Measurements from ENCODE around the gene EN1.

The EN1 gene

DNA sequence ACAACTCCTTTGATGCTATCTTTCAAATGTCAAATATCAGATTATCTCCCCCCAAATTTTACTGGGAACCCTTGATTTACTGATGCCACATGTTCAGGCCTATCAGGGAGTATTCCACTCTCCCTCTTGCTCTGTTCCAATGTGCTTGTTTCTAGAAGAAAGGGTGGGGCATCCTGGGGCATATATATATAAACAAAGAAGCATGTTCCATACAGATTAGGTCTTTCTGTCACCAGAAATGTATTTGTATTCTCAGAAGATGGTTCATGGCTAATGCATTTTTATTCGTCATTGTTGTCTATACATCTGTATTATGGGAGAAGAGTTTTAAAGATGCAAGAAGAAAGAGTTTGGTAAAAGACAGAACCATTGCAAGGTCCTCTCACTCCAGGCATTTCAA is 24.9 kb downstream of the EN1 start:
- DNase-seq (ENCODE audit: low read depth in 2 of 2): no peak

DNA sequence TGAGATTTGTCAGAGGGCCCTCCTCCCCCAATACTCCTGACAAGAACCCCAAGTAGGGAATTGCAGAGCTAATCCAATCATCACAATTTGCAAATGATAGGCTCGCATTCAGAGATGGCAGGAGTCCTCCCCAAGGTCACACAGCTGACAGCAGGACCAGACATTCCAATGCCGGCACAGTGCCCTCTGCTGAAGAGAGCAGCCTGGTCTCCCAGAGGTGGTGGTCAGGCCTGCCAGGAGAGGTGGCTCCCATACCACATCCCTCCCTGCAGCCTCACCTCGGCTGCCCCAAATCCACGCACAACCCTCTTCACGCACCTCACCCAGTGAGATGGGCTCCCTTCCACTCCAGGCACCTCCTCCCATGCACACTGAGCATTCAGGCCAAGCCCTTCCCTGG is 25.4 kb downstream of the EN1 start:
- no peak for DNase-seq (ENCODE audit: low read depth in 2 of 2)

DNA sequence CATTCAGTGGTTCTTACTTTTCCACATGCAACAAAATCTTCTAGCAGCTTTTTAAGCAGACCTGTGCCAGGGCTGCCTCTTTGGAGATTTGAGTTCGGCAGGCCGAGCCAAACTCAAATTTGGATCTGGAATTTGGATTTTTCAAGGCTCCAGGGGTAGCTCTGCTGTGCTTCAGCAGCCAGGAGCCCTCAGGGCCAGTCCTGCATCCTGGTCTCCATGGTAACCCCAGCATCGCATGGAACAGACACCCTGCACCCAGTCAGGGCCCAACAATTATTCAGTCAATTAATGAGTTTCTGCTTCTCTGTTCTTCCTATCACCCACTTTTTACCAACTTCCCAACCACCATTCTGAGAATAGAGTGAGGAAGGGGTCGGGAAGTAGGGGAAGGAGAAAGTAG is 30.0 kb downstream of the EN1 start:
- DNase-seq (ENCODE audit: low read depth in 2 of 2): no peak

DNA sequence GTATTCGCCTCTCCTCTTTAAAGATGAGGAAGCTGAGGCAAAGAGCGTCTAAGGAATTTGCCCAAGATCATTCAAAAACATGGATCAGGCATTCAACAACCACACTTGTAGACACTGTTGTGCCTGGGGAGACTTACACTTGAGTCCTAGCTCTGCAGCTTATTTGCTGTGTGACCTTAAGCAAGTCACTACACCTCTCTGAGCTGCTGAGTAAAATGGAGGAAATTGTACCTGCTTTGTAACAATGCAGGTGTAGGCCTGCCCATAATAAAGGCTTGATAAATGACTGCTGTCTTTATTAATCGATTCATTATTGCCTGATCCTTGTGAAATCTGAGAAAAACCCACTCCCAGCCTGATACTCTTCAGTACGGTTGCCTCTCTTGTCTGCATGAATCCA is 30.8 kb downstream of the EN1 start:
- no peak for DNase-seq (ENCODE audit: low read depth in 2 of 2)

DNA sequence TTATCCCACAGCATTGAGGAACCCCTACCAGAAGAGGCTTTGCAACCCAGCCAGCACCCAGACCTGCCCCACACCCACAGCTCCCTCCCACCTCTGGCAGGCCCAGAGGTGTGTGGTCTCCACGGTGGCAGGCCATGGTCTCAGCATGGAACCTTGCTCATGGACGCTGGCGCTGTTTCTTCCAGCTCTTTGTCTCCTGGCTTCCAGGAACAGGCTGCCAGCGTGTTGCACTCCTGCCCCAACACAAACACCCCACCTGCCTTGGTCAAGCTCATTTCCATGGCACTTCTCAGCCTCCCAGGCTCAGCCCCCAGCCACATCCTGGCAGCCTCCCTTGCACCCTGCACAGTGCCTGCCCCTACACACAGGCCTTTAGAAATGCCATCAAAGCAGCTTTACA is 31.7 kb downstream of the EN1 start:
- no peak for DNase-seq (ENCODE audit: low read depth in 2 of 2)

DNA sequence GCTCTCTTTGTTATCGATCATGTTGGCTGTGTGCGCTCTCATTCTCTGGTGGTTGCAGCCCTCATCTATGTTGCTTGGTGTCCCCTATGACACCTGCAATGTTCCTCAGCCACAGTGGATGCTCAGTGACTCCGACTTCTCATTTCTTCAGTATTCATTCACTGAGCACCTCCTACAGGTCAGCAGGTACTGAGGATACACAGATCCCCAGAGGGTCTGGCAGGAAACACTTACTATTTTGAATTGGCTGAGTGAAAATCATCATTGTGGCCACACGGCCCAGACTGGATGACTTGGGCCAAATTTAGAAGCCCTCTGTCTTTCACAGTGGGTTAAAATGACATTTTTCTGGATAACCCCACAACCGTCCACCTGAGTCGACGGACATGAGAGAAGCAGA is 32.1 kb downstream of the EN1 start:
- DNase-seq (ENCODE audit: low read depth in 2 of 2): no peak

DNA sequence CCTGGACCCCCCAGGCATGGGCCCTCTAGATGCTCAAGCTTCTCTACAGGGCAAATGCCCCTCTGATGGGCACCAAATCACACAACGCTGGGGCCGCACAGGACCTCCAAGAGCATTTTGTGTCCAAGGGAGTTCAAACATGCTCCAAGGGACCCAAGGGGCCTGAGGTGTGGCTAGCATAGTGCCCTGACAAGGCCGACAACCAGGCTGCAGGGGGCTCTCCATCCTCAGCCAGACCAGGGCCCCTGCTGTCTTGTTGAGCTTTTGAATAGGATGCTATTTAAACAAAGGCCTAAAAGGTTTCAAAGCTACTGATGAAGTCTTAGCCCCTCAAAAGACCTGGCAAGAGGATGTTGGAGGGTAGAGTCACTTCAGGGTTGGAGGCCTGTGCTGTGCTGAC is 33.1 kb downstream of the EN1 start:
- DNase-seq (ENCODE audit: low read depth in 2 of 2): no peak

DNA sequence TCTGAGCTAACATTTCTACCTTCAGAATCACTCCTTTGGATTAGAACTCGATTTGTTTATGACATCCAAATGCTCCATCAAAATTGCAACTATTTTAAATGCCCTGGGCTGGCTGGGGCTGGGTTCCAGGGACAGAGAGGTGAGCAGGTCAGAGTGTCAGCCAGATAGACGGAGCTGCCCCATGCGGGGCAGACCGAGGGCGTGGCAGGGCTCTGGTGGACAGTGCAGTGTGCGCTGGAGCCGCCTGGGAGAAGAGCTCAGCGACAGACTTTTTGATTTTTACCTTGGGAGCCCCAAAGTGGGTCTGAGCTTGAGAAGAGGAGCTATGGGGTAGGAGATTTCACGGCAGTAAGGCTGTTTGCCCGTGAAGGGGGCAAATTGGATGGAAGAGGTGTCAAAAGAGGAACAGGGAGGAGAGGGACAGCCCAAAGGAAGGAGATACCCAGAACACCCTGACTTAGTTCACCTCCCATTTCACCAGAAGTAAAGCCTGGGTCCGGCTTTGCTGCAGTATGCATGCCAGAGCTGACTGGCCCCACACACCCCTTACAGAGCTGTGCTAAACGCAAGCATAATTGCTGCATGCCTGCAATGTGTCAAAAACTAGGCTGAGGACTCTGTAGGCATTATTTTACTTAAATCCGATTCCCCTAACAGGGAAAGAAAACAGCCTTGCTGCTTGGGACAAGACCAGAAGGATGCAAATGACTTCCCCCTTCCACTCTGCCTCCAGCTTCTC is 33.7 kb downstream of the EN1 start:
- no peak for DNase-seq (ENCODE audit: low read depth in 2 of 2)

DNA sequence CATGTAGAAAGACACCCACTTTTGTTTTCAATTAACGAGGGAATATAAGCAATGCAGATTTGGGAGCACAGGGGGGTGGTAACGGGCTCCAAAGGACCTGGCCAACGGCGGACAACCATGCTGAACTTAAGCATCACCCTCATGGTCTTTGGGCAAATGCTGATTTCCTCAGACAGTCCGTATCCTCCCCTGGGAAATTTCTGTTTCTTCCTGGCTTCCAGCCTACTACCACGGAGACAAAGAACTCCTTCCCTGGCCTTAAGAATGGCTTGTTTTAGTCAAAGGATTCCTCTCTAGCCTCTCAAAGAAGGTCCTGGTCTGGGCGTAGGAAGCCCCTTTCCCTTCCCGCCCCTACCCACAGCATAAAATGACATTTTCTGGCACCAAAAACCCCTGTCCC is 34.3 kb downstream of the EN1 start:
- DNase-seq (ENCODE audit: low read depth in 2 of 2): no peak

DNA sequence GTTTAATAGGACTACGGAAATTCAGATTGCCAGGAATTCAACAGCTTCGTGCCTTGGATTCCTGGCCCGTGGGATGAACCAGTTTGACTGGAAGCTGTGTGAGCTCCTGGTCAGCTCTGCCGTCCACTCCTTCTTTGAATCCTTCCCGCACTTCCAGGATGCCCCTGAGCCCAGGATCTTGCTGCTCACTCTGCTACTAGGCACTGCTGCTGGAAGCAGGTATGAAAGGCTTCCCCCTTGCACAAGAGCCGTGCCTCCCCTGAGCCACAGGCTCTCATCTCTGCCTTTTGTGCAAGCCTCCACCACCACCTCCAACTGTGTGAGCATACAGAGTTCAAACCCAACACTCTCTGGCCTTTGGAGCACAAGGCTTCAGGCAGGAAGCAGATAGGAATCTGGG is 34.9 kb downstream of the EN1 start:
- DNase-seq (ENCODE audit: low read depth in 2 of 2): no peak

DNA sequence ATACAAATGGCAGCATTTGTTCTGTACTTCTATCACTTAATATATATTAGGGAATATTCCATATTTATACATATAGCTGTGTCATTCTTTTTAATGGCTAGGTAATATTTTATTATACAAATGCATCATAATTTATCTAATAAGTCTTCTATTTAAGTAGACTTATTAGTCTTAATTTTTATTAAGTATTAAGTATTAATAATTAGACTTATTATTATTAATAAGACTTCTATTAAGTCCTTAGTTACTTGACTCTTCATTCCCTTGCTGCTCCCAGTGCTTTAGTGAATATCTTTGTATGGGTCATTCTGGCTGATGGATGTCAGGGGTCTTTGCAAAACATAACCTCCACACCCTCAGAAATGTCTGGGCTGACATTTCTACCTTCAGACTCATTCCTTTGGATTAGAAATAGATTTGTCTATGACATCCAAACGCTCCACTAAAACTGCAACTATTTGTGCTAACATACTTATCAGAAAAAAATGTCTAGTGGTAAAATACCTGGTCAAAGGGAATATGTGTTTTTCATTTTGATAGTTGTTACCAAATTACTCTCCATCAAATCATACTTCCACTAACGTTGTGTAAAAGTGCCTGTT is 35.8 kb downstream of the EN1 start:
- DNase-seq (ENCODE audit: low read depth in 2 of 2): no peak

DNA sequence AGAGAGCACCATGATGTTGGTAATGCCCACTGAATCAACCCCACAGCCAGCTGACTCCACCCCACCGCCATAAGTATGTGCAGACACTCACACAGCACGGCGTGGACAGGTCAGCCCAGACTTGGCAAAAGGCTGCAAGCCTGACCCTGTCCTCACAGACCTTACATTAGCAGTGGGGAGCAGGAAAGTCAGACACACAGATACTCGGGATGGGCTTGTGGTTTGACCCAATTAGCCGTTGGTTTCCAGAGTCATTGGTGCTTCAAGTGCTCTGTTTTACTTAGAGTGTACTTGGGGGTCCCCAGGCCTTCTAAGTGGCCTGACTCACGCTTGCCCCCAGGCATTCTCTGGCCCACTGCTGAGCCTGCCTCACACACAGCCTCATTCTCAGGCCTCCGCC is 36.7 kb downstream of the EN1 start:
- DNase-seq (ENCODE audit: low read depth in 2 of 2): no peak

DNA sequence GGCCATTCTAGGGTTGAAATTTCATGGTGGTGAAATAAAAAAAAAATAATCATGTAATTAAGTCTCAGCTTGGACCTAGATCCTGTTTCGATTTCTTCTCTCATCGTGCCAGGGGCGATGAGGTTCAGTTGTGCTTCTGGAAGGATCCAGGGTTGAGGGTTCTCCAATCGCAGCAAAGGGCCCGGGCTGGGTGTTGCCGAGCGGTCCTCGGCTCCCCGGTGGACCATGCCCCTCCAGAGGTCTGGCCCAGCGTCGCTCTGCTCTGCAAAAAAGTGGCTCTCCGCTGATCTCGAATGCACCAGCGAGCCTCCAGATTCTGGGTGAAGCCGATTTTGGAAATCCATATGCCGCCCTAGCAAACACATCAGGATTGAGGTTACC is 39.0 kb downstream of the EN1 start:
- no peak for DNase-seq (ENCODE audit: low read depth in 2 of 2)

DNA sequence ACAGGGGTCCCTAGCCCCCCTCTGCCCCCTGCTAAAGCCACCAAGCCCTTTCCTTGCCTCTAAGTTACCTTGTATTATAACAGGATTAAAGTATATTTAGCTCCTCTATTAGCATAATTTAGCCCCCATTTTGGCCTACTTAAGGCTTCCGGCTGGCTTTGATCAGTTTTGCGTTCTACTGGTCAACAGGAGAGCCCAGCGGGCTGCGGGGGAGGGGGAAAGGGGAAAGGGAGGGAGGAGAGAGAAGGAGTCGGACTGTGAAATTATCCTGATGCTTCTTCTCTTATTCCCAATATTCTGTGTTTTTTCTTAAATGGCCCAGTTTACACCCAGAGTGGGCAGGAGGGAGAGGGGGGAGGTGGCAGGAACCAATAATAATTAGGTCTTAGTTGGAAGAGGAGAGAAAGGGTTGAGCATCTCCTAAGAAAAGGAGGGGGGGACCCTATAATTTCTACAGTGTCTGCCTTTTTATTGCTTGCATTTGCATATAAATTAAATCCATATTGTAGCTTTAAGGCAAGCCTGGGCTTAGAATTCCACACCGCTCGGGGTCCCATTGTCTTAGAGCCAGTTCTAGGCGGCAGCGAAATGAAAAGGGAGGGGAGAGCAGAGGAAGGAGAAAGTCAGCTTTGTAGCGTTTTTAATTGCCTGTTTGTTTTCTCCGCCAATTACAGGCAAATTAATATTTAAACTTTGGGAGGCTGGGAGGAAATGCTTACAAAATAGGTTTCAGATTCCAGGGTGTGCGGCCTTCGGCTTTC is 39.6 kb downstream of the EN1 start:
- no peak for DNase-seq (ENCODE audit: low read depth in 2 of 2)

DNA sequence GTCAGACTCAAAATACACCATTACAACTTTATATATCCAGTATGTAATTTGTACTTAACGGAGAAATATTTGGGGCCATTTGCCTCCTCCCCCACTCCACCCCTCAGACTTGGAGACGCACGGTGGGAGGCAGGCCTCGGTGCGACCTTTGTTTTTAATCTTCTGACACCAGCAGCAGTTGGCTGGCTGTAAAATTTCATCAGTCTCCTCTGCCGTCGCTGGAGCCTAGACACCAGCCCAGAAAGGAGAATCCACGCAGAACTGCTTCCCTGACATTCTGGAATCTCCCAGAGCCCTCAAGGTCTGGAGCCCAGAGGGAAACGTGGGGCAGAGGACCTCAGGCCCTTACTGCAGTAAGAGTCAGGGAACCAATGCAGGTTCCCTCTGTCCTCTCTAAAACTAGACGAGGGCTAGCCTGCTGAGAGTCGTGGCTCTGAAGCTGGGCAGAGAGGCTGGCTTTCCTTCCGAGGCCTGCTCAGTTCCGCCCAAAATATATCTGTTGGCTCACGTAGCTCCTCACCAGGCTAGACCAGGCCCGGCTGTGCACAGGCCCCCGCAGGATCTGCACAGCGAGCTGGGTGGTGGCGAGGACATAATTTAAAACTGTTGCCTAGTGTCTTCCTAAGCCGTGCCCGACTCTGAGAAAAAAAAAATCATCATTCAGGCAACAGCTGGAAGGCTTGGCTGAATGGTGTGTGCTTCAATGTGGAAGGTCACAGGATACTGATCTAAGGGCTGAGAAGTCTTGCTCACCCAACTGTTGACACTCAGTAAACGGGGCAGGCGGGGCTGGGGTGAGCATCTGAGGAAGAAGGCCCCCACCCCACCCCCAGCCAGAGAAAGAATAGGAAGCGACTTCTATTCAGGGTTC is 40.4 kb downstream of the EN1 start:
- DNase-seq (ENCODE audit: low read depth in 2 of 2): no peak

DNA sequence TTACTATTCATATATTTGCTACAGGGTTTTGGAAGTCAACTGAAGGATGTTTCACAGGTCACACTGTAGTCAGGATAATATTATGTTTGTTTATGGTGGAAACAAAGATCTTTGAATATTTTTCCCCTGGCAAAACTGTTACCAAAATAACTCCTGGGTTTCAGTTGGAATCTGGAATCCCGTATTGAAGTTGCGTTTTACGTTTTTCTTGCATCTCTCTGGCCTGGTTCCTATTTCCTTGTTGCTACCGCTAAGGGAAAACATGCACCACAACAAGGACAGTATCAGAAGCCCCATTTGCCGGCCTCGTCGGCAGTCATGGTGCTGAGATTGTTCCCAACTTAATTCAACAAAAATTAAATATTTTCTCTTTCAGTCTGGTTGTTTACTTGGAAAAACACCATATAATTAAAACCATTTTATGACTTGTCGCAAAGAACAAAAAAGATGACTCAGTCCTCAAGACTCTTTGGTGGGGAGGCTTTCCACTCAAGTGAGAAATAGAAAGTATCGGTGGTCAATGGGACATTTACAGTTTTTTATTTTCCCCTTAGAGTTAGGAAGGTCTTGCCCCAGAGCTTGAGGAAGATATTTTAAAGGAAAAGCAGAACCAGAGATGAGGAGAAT is 42.3 kb downstream of the EN1 start:
- peak in 1 of 2 experiments; percentile 16 for DNase-seq (ENCODE audit: low read depth in 2 of 2)

DNA sequence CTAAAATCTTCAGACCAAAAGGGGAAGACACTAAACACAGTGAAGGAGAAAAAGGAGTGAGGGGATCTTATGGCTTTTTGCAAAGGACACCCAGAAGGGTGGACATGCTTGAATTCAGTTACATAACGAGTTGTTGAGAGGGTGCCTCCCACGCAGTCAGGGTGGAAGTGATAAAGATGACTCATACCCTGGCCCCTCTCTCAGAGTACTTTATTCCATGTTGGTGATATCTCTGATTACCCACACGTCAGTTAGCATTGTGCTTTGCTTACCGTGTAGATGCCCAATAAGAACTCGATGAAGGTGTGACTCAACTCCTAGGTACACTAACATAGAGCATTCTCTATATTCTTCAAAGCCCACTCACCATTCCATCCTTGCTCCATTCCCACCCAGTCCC is 44.4 kb downstream of the EN1 start:
- DNase-seq (ENCODE audit: low read depth in 2 of 2): no peak

DNA sequence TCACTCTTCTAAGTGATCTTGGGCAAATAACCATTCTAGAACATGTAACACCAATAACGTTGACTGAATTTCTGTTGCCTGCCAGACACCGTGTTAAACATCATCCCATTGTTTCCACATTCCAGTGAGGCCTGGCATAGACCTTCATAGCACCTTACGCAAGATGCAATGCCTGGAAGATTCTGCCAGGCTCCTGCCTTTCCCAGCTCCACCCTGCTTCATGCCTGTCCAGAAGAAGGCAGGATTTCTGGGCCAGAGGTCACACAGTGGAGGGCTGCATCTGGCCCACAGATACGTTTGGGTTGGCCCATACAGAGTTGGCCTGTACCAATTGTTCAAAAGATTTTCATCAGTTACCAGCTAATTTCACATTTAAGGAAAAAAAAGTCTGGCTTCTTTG is 46.3 kb downstream of the EN1 start:
- DNase-seq (ENCODE audit: low read depth in 2 of 2): no peak

DNA sequence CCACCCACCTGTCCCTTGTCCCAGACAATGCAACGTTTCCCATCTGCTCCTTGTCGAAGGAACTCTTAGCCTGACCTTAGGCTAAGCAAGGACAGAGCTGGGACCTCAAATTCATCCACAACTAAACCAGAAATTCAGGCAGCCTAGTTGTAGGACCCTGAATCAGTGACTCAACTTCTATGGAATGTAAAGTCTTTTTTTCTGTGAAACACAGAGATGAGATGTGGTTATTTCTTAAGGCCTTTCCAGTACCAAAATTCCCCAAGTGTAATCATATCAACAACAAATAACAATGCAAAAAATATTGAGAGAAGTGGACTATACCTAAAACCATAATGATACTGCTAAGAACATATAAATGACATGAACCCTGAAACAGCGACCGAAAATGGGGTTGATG is 46.7 kb downstream of the EN1 start:
- DNase-seq (ENCODE audit: low read depth in 2 of 2): peak in 1 of 2 experiments; percentile 20

DNA sequence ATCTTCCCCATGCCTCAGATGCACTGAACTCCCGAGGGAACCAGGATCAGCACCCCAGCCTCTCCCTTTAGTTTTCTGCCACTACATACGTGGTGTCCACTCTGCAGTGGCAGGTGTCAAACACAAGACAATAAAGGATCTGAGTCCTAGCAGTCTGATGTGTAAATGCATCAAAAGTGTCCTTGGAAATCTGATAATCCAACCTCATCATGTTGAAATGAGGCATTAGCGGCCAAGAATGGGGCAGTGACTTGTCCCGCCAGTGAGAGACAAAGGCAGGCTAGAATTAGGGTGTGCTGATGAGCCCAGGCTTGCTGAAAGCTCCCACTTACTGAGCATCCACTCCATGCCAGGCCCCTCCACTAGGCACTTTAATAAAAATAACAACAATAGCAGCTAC is 52.9 kb downstream of the EN1 start:
- DNase-seq (ENCODE audit: low read depth in 2 of 2): no peak

Data from fibroblast of skin of left quadriceps (primary cell).